Tibial artery (tissue), 4 donors: ENCODE data around the gene GON4L.
"Not testable (repeated sequence)": the region's sequence is repeated elsewhere in the genome, so short reads cannot be mapped to it uniquely, and the experiment has no call there.

Experiments
- DNase-seq, 2 donors: peaks; one replicate each; pipeline ENCODE4 v3.0.0-alpha.2; 2019
- H3K27ac ChIP-seq, 2 donors: fragments of 200-600 bp; sonication (generic) in 1 of 2; 1 replicate in 1 of 2; 2 replicates in 1 of 2; pipeline ENCODE4 v1.5.1; 2018 to 2019; ENCODE audit warnings: mild to moderate bottlenecking in 1 of 2
- H3K27me3 ChIP-seq, 2 donors: fragments of 200-600 bp; sonication (generic) in 1 of 2; one replicate each; pipeline versions ENCODE4 v1.5.1 to v1.6.0; 2016 to 2019
- H3K36me3 ChIP-seq, 3 donors: fragments of 200-600 bp; sonication (generic) in 2 of 3; one replicate each; pipeline ENCODE4 v1.5.1; 2016 to 2019; ENCODE audit warnings: mild to moderate bottlenecking in 2 of 3
- H3K4me1 ChIP-seq, 4 donors: fragments of 200-600 bp; sonication (generic) in 2 of 4; 1 replicate in 3 of 4; 2 replicates in 1 of 4; pipeline ENCODE4 v1.5.1; 2016 to 2019
- H3K4me3 ChIP-seq, 2 donors: fragments of 200-600 bp; sonication (generic) in 1 of 2; 1 replicate in 1 of 2; 2 replicates in 1 of 2; pipeline ENCODE4 v1.5.1; 2018 to 2019; ENCODE audit warnings: mild to moderate bottlenecking in 2 of 2
- H3K9me3 ChIP-seq, 3 donors: fragments of 200-600 bp; sonication (generic) in 1 of 3; one replicate each; pipeline ENCODE4 v1.5.1; 2016 to 2019
- intact Hi-C: fragments of 100-400 bp; cut with DNase I; formaldehyde crosslinking; loops from one replicate; pipeline ENCODE4 v1.15.0; 2023; ENCODE audit warnings: low total_unique reads
- TF ChIP-seq, protein P1 (sequence below), 2 experiments: fragments of 200-600 bp in 1 of 2; fragments of 450-650 bp in 1 of 2; IDR thresholded peaks; one replicate each; pipeline ENCODE4 v1.5.1; 2017 to 2019; ENCODE audit warnings: antibody characterized with exemption in 2 of 2, mild to moderate bottlenecking in 1 of 2, moderate library complexity in 1 of 2

Gene GON4L

DNA sequence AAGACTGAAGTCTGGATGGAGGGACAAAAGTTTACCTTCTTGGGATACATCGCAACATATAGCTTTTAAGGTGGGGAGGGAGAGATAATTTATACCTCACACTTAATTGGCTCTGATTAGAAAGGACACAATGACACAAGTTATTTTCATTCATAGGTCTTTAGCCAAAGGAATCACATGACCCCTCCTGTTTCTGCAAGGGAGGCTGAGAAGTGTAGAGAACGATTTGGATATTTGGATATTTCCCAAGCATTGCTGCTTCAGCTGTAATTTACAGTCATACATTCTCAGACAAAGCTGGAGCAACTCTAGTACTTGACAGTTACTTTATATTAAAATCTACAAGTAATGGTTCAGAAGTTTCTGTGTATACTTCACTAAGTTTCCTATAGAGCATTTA lies 143.9 kb downstream of the GON4L start:
- no peak overlapping the region for H3K27ac ChIP-seq
- DNase-seq: no peak
- H3K9me3 ChIP-seq: no peaks in the 10 kb centered on the region
- TF ChIP-seq, protein P1, sequence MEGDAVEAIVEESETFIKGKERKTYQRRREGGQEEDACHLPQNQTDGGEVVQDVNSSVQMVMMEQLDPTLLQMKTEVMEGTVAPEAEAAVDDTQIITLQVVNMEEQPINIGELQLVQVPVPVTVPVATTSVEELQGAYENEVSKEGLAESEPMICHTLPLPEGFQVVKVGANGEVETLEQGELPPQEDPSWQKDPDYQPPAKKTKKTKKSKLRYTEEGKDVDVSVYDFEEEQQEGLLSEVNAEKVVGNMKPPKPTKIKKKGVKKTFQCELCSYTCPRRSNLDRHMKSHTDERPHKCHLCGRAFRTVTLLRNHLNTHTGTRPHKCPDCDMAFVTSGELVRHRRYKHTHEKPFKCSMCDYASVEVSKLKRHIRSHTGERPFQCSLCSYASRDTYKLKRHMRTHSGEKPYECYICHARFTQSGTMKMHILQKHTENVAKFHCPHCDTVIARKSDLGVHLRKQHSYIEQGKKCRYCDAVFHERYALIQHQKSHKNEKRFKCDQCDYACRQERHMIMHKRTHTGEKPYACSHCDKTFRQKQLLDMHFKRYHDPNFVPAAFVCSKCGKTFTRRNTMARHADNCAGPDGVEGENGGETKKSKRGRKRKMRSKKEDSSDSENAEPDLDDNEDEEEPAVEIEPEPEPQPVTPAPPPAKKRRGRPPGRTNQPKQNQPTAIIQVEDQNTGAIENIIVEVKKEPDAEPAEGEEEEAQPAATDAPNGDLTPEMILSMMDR (IDR thresholded peaks at IDR 0.05): no peak
- peaks cover 4 to 17% (median 11%) of the 10 kb centered on the region in 3 donors for H3K36me3 ChIP-seq
- H3K27me3 ChIP-seq: no peaks in the 10 kb centered on the region
- intact Hi-C loops: loop anchor here (10.0 kb wide), 1 partner anchor 72 kb away; no protein-coding TSS in a partner anchor
- no peak overlapping the region for H3K4me3 ChIP-seq
- H3K4me1 ChIP-seq: no peaks in the 10 kb centered on the region

DNA sequence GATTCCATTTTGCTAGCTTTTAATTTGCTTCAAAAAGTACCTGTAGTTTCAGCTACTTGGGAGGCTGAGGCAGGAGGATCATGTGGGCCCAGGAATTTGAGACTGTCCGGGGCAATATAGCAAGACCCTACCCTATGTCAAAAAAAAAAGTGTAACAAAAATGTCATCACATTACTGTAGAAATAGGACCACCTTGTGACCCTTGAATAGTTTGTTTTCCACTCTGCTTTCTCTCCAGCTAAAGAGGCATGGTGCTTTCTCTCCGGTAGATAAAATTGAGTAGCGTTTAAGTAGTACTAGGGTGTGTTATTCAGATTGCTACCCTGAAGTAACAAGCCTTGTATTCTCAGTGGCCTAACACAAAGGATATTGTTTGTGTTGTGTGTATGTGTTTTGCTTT lies 144.4 kb downstream of the GON4L start:
- not testable (repeated sequence) for H3K27me3 ChIP-seq, H3K9me3 ChIP-seq, H3K27ac ChIP-seq, H3K4me1 ChIP-seq, H3K4me3 ChIP-seq
- intact Hi-C loops: loop anchor here (10.0 kb wide), 1 partner anchor 72 kb away; no protein-coding TSS in a partner anchor
- H3K36me3 ChIP-seq: peaks cover 4 to 17% (median 7%) of the 10 kb centered on the region in 3 donors
- peak in 1 of 2 donors; percentile 34 for DNase-seq

DNA sequence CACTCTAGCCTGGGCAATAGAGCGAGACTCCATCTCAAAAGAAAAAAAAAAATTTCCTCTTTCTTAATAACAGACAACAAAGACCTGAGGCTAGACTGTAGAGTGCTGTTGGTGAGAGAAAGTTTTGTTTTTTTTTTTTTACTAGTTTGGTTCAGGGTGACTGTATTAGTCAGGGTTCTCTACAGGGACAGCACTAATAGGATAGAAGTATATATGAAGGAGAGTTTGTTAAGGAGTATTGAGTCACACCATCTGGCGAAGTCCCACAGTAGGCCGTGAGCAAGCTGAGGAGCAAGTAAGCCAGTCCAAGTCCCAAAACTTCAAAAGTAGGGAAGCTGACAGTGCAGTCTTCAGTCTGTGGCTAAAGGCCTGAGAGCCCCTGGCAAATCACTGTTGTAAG lies 145.6 kb downstream of the GON4L start:
- not testable (repeated sequence) for H3K9me3 ChIP-seq, H3K4me1 ChIP-seq, H3K4me3 ChIP-seq, DNase-seq, H3K27me3 ChIP-seq, H3K27ac ChIP-seq
- intact Hi-C loops: loop anchor here (10.0 kb wide), 1 partner anchor 73 kb away; no protein-coding TSS in a partner anchor
- H3K36me3 ChIP-seq: peaks cover 4 to 17% (median 6%) of the 10 kb centered on the region in 3 donors

DNA sequence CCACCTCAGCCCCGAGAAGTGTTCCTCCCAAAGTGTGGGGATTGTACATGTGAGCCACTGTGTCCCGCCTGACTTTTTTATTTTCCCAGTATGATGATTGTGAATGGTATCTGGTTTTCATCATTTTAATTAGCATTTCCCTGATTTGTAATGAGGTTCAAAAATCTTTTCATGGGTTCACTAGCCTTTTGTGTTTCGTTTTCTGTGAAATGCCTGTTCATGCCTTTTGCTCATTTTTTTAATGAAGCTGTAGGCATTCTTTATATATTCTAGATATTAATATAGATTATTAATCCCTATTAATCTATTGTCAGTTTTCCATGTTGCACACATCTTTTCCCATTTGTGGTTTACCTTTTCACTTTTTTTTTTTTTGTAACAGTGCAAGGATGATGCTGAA lies 147.6 kb downstream of the GON4L start:
- intact Hi-C loops: no loop called here
- Histone ChIP-seq H3K27ac (no peak overlapping the region), H3K27me3 (no peaks in the 10 kb centered on the region), H3K4me3 (no peak overlapping the region), H3K9me3 (no peaks in the 10 kb centered on the region), H3K36me3 (peaks cover 4 to 17% (median 6%) of the 10 kb centered on the region in 3 donors), H3K4me1 (no peaks in the 10 kb centered on the region)
- DNase-seq: no peak
- TF ChIP-seq, protein P1 (IDR thresholded peaks at IDR 0.05): no peak

DNA sequence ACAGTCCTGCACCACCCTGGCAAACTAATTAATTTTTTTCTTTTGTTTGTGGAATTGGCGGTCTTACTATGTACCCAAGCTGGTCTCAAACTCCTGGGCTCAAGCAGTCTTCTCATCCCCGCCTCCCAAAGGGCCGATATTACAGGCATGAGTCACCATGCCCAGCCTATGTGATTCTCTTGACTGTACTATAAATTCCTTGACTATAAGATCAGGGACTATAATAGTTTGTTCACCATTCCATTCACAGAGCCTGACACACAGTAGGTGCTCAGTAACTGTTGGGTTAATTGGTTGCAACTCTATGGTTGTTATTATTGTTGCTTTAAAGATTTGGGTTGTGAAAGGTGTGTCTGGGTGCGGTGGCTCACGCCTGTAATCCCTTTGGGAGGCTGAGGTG lies 150.9 kb downstream of the GON4L start:
- TF ChIP-seq, protein P1 (IDR thresholded peaks at IDR 0.05): no peak
- intact Hi-C loops: no loop called here
- Histone ChIP-seq H3K36me3 (peaks cover 4 to 6% (median 6%) of the 10 kb centered on the region in 3 donors), H3K4me3 (no peak overlapping the region), H3K4me1 (no peaks in the 10 kb centered on the region), H3K9me3 (no peaks in the 10 kb centered on the region), H3K27ac (no peak overlapping the region), H3K27me3 (no peaks in the 10 kb centered on the region)
- DNase-seq: no peak

DNA sequence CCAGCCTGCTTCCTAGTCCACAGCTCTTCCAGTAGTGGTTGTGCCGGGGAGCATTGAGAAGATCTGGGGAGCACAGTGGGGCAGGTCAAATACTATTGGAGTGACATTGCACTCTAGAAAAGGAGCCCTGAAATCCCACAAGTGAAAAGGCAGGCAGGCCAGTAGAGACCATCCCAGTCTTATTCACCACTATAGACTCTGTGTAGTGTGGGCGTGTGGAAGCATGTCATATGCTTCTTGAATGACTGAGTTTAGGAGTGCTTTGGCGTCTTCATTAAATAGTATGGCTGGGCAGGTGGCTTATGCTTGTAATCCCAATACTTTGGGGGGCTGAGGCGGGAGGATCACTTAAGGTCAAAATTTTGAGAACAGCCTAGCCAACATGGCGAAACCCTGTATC lies 152.6 kb downstream of the GON4L start:
- H3K27me3 ChIP-seq, H3K27ac ChIP-seq, intact Hi-C loops, DNase-seq, H3K36me3 ChIP-seq, H3K4me1 ChIP-seq, H3K4me3 ChIP-seq, H3K9me3 ChIP-seq: not testable (repeated sequence)

DNA sequence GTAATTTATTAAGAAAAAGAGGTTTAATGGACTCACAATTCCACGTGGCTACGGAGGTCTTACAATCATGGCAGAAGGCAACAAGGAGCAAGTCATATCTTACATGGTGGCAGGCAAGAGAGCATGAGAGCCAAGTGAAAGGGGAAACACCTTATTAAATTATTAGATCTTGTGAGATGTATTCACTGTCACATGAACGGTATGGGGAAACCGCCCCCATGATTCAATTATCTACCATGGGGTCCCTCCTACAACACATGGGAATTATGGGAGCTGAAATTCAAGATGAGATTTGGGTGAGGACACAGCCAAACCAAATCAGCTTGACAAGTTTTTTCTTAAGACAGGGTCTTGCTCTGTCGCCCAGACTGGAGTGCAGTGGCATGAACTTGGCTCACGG lies 153.8 kb downstream of the GON4L start:
- DNase-seq: no peak
- Histone ChIP-seq H3K36me3 (no peaks in the 10 kb centered on the region), H3K27ac (no peak overlapping the region), H3K9me3 (no peaks in the 10 kb centered on the region), H3K4me1 (no peaks in the 10 kb centered on the region), H3K27me3 (no peaks in the 10 kb centered on the region), H3K4me3 (no peak overlapping the region)
- intact Hi-C loops: no loop called here
- TF ChIP-seq, protein P1 (IDR thresholded peaks at IDR 0.05): no peak

DNA sequence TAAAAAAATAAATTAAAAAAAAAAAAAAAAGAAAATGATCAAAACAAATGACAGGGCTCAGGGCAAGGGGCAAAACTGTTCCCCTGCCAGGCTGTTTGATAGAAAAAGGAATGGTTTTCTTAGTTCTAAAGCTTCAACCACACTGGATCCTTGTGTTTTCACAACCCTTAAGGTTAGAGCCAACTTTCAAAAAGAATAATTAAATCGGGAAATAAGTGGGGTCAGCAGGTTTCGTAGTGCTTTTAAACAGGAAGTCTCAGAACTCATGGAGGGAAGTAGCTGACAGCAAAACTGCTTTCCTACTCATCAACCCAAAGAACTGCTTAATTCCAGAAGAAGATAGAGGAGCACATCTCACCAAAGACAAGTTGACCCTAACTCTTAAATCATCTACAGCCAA lies 155.3 kb downstream of the GON4L start:
- DNase-seq, intact Hi-C loops: not testable (repeated sequence)

More for the DNA sequence above, 155.3 kb downstream of the GON4L start:
- H3K9me3 ChIP-seq, H3K27ac ChIP-seq, H3K4me3 ChIP-seq, H3K36me3 ChIP-seq, H3K27me3 ChIP-seq, H3K4me1 ChIP-seq: not testable (repeated sequence)
